Vagina (tissue), 2 donors: ENCODE measurements around the gene FCGBP.
"Not testable (repeated sequence)": the region's sequence is repeated elsewhere in the genome, so short reads cannot be mapped to it uniquely, and the experiment has no call there.

ENCODE experiments used
- CTCF ChIP-seq, 3 experiments: fragments of 450-650 bp in 2 of 3; fragments of 200-600 bp in 1 of 3; sonication (generic) in 1 of 3; IDR thresholded peaks; one replicate each; pipeline ENCODE4 v1.5.1; 2017 to 2019; ENCODE audit warnings: antibody characterized with exemption in 3 of 3, mild to moderate bottlenecking in 2 of 3, moderate library complexity in 2 of 3
- POLR2A ChIP-seq, 2 donors: fragments of 450-650 bp; IDR thresholded peaks; one replicate each; pipeline ENCODE4 v1.6.1; 2017; ENCODE audit warnings: antibody characterized with exemption in 2 of 2, mild to moderate bottlenecking in 2 of 2, moderate library complexity in 2 of 2
- POLR2AphosphoS5 ChIP-seq, 2 donors: sonication (generic); formaldehyde crosslinking; IDR thresholded peaks; one replicate each; pipeline ENCODE4 v1.9.0; 2017; ENCODE audit warnings: antibody characterized with exemption in 2 of 2, mild to moderate bottlenecking in 2 of 2, low read depth in 1 of 2; ENCODE audit not compliant: insufficient read depth in 1 of 2

- TF ChIP-seq CTCF (IDR thresholded peaks at IDR 0.05); POLR2AphosphoS5 (IDR thresholded peaks at IDR 0.05; ENCODE audit: insufficient read depth in 1 of 2, low read depth in 1 of 2); POLR2A (IDR thresholded peaks at IDR 0.05): not testable (repeated sequence)
Measured at GRCh38 chr19:39884721-39885120, 49.7 kb downstream of the FCGBP start.
